CD8-positive, alpha-beta memory T cell (primary cell): ENCODE data around the gene CISTR. TPM values are rescaled to one million over a fixed set of nuclear protein-coding genes. Genes with fewer than 3 reads are reported as not detected.
"Not testable (repeated sequence)": the region's sequence is repeated elsewhere in the genome, so short reads cannot be mapped to it uniquely, and the experiment has no call there.

Source experiments
- CTCF ChIA-PET: fragments of 350-600 bp; sonication (Branson Sonifier 250); formaldehyde crosslinking; loops from one replicate; lab custom pipeline; 2021; ENCODE audit warnings: antibody characterized with exemption; lab: Charles Lee
- POLR2A ChIA-PET: fragments of 350-600 bp; sonication (Branson Sonifier 250); formaldehyde crosslinking; loops from one replicate; lab custom pipeline; 2021; ENCODE audit warnings: antibody characterized with exemption; lab: Charles Lee
- DNase-seq, 5 donors: peaks; one replicate each; pipeline versions ENCODE4 v3.0.0 to v3.0.0-alpha.2; 2020 to 2022; ENCODE audit warnings: mixed read lengths in 1 of 5
- H3K27ac ChIP-seq: one replicate; pipeline ENCODE4 v1.7.0; 2013; ENCODE audit warnings: low read depth, mild to moderate bottlenecking, low read length, moderate library complexity
- H3K27me3 ChIP-seq: 2 replicates; pipeline ENCODE4 v1.7.0; 2013; ENCODE audit warnings: low read length, mild to moderate bottlenecking; ENCODE audit not compliant: insufficient read depth, poor library complexity, severe bottlenecking
- H3K36me3 ChIP-seq: 2 replicates; pipeline ENCODE4 v1.7.0; 2013; ENCODE audit warnings: mild to moderate bottlenecking, low read length, moderate library complexity; ENCODE audit not compliant: insufficient read depth
- H3K4me1 ChIP-seq: 2 replicates; pipeline ENCODE4 v1.7.0; 2013; ENCODE audit warnings: mild to moderate bottlenecking, low read length, moderate library complexity; ENCODE audit not compliant: insufficient read depth
- H3K4me3 ChIP-seq: 2 replicates; pipeline ENCODE4 v1.7.0; 2013; ENCODE audit warnings: mild to moderate bottlenecking, low read length
- H3K9me3 ChIP-seq: 2 replicates; pipeline ENCODE4 v1.7.0; 2013; ENCODE audit warnings: mild to moderate bottlenecking, low read length
- H3K27ac Mint-ChIP-seq, 8 donors: one replicate each; pipeline ENCODE4 v1.8.0; 2020 to 2021; ENCODE audit warnings: mixed read lengths in 8 of 8, mild to moderate bottlenecking in 6 of 8, inconsistent platforms in 3 of 8, moderate library complexity in 3 of 8
- H3K27me3 Mint-ChIP-seq, 2 donors: one replicate each; pipeline ENCODE4 v1.8.0; 2020 to 2021; ENCODE audit warnings: mixed read lengths in 2 of 2, mild to moderate bottlenecking in 1 of 2, moderate library complexity in 1 of 2
- H3K36me3 Mint-ChIP-seq, 3 donors: one replicate each; pipeline ENCODE4 v1.8.0; 2020 to 2021; ENCODE audit warnings: mixed read lengths in 3 of 3, inconsistent platforms in 1 of 3, mild to moderate bottlenecking in 1 of 3
- H3K4me1 Mint-ChIP-seq, 3 donors: one replicate each; pipeline ENCODE4 v1.8.0; 2020 to 2021; ENCODE audit warnings: mixed read lengths in 3 of 3, inconsistent platforms in 1 of 3, mild to moderate bottlenecking in 1 of 3
- H3K4me3 Mint-ChIP-seq, 7 donors: one replicate each; pipeline ENCODE4 v1.8.0; 2020 to 2021; ENCODE audit warnings: mixed read lengths in 7 of 7, mild to moderate bottlenecking in 6 of 7, moderate library complexity in 4 of 7, inconsistent platforms in 2 of 7
- H3K9me3 Mint-ChIP-seq, 5 donors: one replicate each; pipeline ENCODE4 v1.8.0; 2020 to 2022; ENCODE audit warnings: mixed read lengths in 5 of 5, mild to moderate bottlenecking in 3 of 5, moderate library complexity in 2 of 5, inconsistent platforms in 1 of 5
- polyA plus RNA-seq: library from polyadenylated mRNA; unstranded; fragments of 300-500 nt; fragmentation: Illumina TruSeq; gene quantifications from one replicate; pipeline ENCODE4 v1.2.3, GENCODE V29; 2021
- total RNA-seq, 2 experiments: library from RNA; stranded (reverse); gene quantifications; one replicate each; pipeline ENCODE4 v1.2.3, GENCODE V29; 2021

Gene CISTR
- total and polyA plus RNA-seq, 3 experiments from 2014 or later = not detected

DNA sequence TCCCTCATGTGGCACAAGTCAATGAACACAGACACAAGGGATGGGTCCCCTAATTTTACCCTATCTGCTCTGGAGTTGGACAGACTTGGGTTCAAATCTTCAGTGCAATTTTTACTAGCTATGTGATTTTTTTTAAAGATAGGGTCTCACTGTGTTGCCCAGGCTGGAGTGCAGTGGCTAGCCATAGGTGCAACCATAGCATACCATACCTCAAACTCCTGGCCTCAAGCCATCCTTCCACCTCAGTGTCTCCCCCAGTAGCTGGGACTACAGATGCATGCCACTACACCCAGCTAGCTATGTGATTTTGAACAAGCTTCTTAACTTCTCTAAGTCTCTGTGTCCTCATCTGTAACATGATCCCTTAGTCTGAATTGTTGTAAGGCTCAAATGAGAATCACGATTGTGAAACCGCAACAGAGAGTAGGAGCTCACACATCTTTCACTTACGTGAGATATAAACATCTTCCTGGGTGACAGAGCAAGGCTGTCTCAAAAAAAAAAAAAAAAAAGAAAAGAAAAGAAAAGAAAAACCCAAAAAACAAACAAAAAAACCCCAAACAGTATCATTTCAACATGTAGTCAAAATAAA is 29.2 kb downstream of the CISTR start:
- Histone ChIP-seq H3K27me3 (no peaks in the 10 kb centered on the region), H3K36me3 (peaks cover 37% of the 10 kb centered on the region), H3K4me1 (peaks cover 18% of the 10 kb centered on the region), H3K27ac (no peak overlapping the region), H3K4me3 (no peak overlapping the region), H3K9me3 (no peaks in the 10 kb centered on the region)
- CTCF ChIA-PET = interaction anchor here (1.0 to 2.6 kb wide), 7 partner anchors 9 to 35 kb away, joined by 3 to 15 read pairs (median 4); no protein-coding TSS in a partner anchor
- peak overlapping the region in 1 of 7 donors; percentile 46 for H3K4me3 Mint-ChIP-seq
- peak overlapping the region in 1 of 8 donors; percentile 65 for H3K27ac Mint-ChIP-seq
- H3K36me3 Mint-ChIP-seq = peaks cover 12 to 75% (median 38%) of the 10 kb centered on the region in 3 donors
- H3K9me3 Mint-ChIP-seq = no peaks in the 10 kb centered on the region
- peaks cover 0 to 1% of the 10 kb centered on the region in 2 donors for H3K27me3 Mint-ChIP-seq
- POLR2A ChIA-PET = no interaction called here
- no peak for DNase-seq
- H3K4me1 Mint-ChIP-seq = peaks cover 22 to 34% (median 25%) of the 10 kb centered on the region in 3 donors

DNA sequence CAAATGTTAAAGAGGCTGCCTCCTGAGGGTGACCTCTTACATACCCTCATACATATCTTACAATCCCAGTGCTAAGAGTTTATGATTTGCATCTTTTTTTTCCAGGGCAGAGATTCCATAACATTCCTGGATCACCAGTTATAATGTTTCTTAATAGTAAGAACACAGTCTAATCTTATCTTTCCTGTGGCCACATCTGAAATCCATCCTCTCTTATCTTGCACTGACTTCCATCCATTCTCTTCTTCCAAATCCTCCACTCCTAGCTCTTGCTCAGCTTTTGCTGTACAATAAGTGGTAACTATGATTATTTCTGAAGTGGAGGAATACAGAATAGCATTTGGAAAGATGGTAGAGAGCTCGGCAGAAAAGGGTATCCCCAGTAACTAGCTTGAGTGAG is 30.8 kb downstream of the CISTR start:
- Mint-ChIP-seq H3K4me1 (peaks cover 9 to 19% (median 9%) of the 10 kb centered on the region in 3 donors), H3K27me3 (no peaks in the 10 kb centered on the region), H3K4me3 (no peak overlapping the region), H3K27ac (peak overlapping the region in 1 of 8 donors; percentile 52), H3K9me3 (no peaks in the 10 kb centered on the region), H3K36me3 (peaks cover 19 to 84% (median 50%) of the 10 kb centered on the region in 3 donors)
- H3K4me3 ChIP-seq = no peak overlapping the region
- no peak for DNase-seq
- no peak overlapping the region for H3K27ac ChIP-seq
- H3K9me3 ChIP-seq = no peaks in the 10 kb centered on the region
- H3K36me3 ChIP-seq = peaks cover 37% of the 10 kb centered on the region
- ChIA-PET CTCF (interaction anchor here (0.7 to 2.6 kb wide), 3 partner anchors 19 to 26 kb away, joined by 3 to 15 read pairs (median 14); no protein-coding TSS in a partner anchor), POLR2A (no interaction called here)
- H3K27me3 ChIP-seq = no peaks in the 10 kb centered on the region
- H3K4me1 ChIP-seq = peaks cover 6% of the 10 kb centered on the region

DNA sequence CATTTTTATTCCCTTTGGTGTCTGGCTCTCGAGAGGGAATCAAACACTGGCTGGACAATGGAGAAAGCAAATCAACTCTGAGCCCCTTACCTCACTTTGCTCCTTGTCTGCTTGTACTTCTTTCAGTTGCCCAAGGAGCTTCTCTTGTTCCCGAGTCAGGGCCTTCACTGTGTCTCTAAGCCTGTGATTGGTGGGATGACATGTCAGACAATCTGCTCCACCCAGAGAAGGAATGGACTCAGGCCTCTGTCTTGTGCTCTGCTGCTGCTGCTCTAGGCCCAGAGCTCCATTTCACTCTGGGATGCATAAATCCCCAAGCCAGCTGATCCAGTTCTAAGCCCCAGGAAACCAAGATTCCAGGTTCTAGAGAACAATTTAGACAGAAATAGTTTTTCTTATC is 32.1 kb downstream of the CISTR start:
- POLR2A ChIA-PET = no interaction called here
- H3K9me3 ChIP-seq = no peaks in the 10 kb centered on the region
- H3K27ac Mint-ChIP-seq = peak overlapping the region in 2 of 8 donors; percentile 30 to 60
- H3K27me3 Mint-ChIP-seq = no peaks in the 10 kb centered on the region
- H3K4me1 ChIP-seq = no peaks in the 10 kb centered on the region
- no peak for DNase-seq
- peaks cover 19 to 88% (median 51%) of the 10 kb centered on the region in 3 donors for H3K36me3 Mint-ChIP-seq
- H3K4me3 ChIP-seq = no peak overlapping the region
- H3K27ac ChIP-seq = no peak overlapping the region
- peaks cover 37% of the 10 kb centered on the region for H3K36me3 ChIP-seq
- no peaks in the 10 kb centered on the region for H3K27me3 ChIP-seq
- H3K4me3 Mint-ChIP-seq = no peak overlapping the region
- peaks cover 0 to 6% (median 3%) of the 10 kb centered on the region in 3 donors for H3K4me1 Mint-ChIP-seq
- CTCF ChIA-PET = interaction anchor here (1.1 to 4.7 kb wide), 2 partner anchors 12 to 25 kb away, joined by 3 to 39 read pairs; no protein-coding TSS in a partner anchor
- H3K9me3 Mint-ChIP-seq = no peaks in the 10 kb centered on the region

DNA sequence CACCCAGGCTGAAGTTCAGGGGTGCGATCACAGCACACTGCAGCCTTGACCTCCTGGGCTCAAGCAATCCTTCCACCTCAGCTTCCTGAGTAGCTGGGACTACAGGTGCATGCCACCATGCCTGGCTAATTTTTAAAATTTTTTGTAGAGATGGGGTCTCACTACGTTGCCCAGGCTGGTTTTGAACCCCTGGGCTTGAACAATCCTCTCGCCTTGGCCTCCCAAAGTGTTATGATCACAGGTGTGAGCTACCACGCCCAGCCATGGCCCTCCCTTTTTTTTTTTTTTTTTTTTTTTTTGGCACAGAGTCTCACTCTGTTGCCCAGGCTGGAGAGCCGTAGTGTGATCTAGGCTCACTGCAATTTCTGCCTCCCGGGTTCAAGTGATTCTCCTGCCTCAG is 33.2 kb downstream of the CISTR start:
- H3K27ac Mint-ChIP-seq, DNase-seq, H3K9me3 Mint-ChIP-seq, H3K4me3 ChIP-seq, H3K9me3 ChIP-seq, H3K27me3 ChIP-seq, H3K4me1 Mint-ChIP-seq, H3K27me3 Mint-ChIP-seq, H3K4me3 Mint-ChIP-seq, H3K27ac ChIP-seq, H3K4me1 ChIP-seq, POLR2A ChIA-PET: not testable (repeated sequence)
- CTCF ChIA-PET = interaction anchor here (1.1 to 4.7 kb wide), 2 partner anchors 13 to 26 kb away, joined by 3 to 39 read pairs; no protein-coding TSS in a partner anchor
- H3K36me3 Mint-ChIP-seq = peaks cover 21 to 88% (median 47%) of the 10 kb centered on the region in 3 donors
- peaks cover 32% of the 10 kb centered on the region for H3K36me3 ChIP-seq

DNA sequence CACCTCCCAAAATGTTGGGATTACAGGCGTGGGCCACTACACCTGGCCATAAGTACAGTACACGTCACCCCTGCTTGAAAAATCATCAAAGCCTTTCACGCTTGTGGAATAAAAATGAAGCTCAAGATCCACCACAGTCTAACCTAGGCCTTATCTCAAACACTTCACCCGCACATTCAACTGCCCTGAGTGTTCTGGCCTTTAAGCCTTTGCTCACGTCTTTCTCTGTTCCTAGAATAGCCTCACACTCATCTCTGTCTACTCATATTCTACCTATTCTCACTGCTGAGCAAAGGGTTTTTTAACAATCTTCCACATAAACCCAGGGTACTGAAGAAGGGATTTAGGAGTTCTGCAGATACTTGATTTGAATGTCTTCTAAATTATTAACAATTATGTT is 34.5 kb downstream of the CISTR start:
- Mint-ChIP-seq H3K9me3 (no peaks in the 10 kb centered on the region), H3K36me3 (peaks cover 16 to 89% (median 44%) of the 10 kb centered on the region in 3 donors), H3K4me3 (no peak overlapping the region), H3K4me1 (no peaks in the 10 kb centered on the region), H3K27me3 (no peaks in the 10 kb centered on the region), H3K27ac (no peak overlapping the region)
- Histone ChIP-seq H3K27me3 (no peaks in the 10 kb centered on the region), H3K36me3 (peaks cover 26% of the 10 kb centered on the region), H3K4me1 (no peaks in the 10 kb centered on the region), H3K4me3 (no peak overlapping the region), H3K27ac (no peak overlapping the region), H3K9me3 (no peaks in the 10 kb centered on the region)
- DNase-seq = no peak
- POLR2A ChIA-PET = no interaction called here
- CTCF ChIA-PET = interaction anchor here (2.2 to 4.7 kb wide), 2 partner anchors 10 to 28 kb away, joined by 5 to 39 read pairs; partner anchors contain the start of gene CALCOCO1

DNA sequence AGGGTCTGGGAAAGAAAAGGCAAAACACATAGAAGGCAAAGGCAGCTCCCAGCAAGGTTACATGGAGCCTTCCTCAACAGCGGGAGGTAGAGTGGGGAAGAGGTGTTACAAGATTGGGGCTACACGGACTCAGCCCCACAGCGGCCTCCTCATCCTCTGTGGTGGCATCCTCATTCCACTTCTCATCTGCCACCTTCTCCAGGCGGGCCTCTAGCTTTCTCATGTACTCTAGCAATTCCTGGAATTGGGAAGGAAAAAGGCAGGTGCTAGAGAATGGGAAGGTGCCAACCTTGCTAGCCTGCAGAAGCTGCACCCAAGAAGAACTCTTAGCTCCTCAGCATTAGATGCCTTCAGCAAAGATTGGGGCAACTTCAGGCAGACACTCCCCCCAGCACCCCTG is 37.8 kb downstream of the CISTR start:
- H3K4me1 ChIP-seq = no peaks in the 10 kb centered on the region
- DNase-seq = no peak
- no peaks in the 10 kb centered on the region for H3K9me3 ChIP-seq
- H3K27me3 ChIP-seq = no peaks in the 10 kb centered on the region
- no peak overlapping the region for H3K4me3 ChIP-seq
- peaks cover 12% of the 10 kb centered on the region for H3K36me3 ChIP-seq
- H3K4me3 Mint-ChIP-seq = no peak overlapping the region
- H3K4me1 Mint-ChIP-seq = no peaks in the 10 kb centered on the region
- H3K27ac ChIP-seq = no peak overlapping the region
- no peaks in the 10 kb centered on the region for H3K27me3 Mint-ChIP-seq
- CTCF ChIA-PET = interaction anchor here (0.8 to 1.8 kb wide), 3 partner anchors 12 to 32 kb away, joined by 3 to 8 read pairs (median 6); no protein-coding TSS in a partner anchor
- no peaks in the 10 kb centered on the region for H3K9me3 Mint-ChIP-seq
- peak overlapping the region in 1 of 8 donors; percentile 47 for H3K27ac Mint-ChIP-seq
- peaks cover 12 to 68% (median 23%) of the 10 kb centered on the region in 3 donors for H3K36me3 Mint-ChIP-seq
- POLR2A ChIA-PET = no interaction called here

DNA sequence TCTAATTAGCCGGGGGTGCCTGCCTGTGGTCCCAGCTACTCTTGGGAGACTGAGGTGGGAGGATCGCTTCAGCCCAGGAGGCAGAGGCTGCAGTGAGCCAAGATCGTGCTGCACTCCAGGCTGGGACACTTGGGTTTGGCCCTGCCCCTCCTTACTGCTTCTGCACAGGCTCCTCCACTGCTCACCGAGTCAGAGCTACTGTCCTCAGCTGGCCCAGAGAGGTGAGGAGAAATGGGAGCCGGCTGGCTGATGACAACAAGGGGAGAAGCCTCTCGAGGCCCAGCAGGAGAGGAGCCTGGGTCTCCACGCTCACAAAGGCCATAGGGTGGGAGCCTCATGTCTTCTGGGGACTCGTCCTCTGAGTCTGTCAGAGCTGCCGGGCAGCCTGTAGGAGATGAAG is 38.3 kb downstream of the CISTR start:
- POLR2A ChIA-PET = no interaction called here

DNA sequence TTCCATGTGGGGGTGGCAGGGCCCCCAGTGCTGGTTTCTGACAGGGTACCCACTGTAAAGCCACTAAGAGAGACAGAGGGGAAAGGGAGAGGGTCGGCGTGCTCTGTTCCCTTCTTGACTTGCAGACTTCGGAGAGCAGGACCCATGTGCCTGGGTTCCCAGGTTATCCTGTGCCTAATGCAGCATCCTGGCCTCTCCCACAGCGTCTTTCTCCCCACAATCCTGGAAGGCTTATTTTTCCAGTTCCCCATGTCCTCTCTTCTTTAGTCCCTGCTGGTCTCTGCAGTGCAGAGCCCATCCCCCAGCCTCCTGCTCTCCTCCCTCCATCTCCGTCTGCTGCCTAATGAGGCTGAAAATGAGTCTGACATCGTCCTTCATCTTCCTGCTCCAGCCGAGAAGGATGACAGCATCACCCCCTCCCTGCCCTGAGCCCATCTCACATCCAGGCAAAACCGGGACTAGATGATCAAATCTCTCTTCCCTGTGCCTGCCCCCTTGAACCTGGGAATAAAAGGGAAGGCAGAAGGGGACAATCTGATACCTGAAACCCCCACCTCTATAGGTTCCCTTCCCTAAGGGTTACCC is 39.6 kb downstream of the CISTR start:
- Histone ChIP-seq H3K27ac (no peak overlapping the region), H3K36me3 (peaks cover 12% of the 10 kb centered on the region), H3K4me1 (no peaks in the 10 kb centered on the region), H3K9me3 (no peaks in the 10 kb centered on the region), H3K4me3 (no peak overlapping the region), H3K27me3 (no peaks in the 10 kb centered on the region)
- Mint-ChIP-seq H3K27me3 (peaks cover 5 to 6% of the 10 kb centered on the region in 2 donors), H3K9me3 (no peaks in the 10 kb centered on the region), H3K4me1 (no peaks in the 10 kb centered on the region), H3K4me3 (no peak overlapping the region), H3K36me3 (peaks cover 12 to 58% (median 19%) of the 10 kb centered on the region in 3 donors), H3K27ac (peak overlapping the region in 3 of 8 donors; percentile 33 to 94 (median 46))
- POLR2A ChIA-PET = no interaction called here
- CTCF ChIA-PET = no interaction called here
- DNase-seq = no peak

More for the DNA sequence above, 38.3 kb downstream of the CISTR start:
- peak overlapping the region in 1 of 8 donors; percentile 22 for H3K27ac Mint-ChIP-seq
- CTCF ChIA-PET = interaction anchor here (0.8 to 1.8 kb wide), 3 partner anchors 11 to 32 kb away, joined by 3 to 8 read pairs (median 6); no protein-coding TSS in a partner anchor
- Histone ChIP-seq H3K9me3 (no peaks in the 10 kb centered on the region), H3K4me3 (no peak overlapping the region), H3K36me3 (peaks cover 12% of the 10 kb centered on the region), H3K27me3 (no peaks in the 10 kb centered on the region), H3K4me1 (no peaks in the 10 kb centered on the region), H3K27ac (no peak overlapping the region)
- no peaks in the 10 kb centered on the region for H3K4me1 Mint-ChIP-seq
- H3K27me3 Mint-ChIP-seq = no peaks in the 10 kb centered on the region
- peaks cover 12 to 66% (median 23%) of the 10 kb centered on the region in 3 donors for H3K36me3 Mint-ChIP-seq
- no peak for DNase-seq
- no peak overlapping the region for H3K4me3 Mint-ChIP-seq
- no peaks in the 10 kb centered on the region for H3K9me3 Mint-ChIP-seq
